GF-D8 (cell line): ENCODE results near the gene PIK3C2G.

Source experiments
- DNase-seq: peaks from one replicate; lab custom pipeline; 2025; lab: John Stamatoyannopoulos, UW

The PIK3C2G gene

DNA sequence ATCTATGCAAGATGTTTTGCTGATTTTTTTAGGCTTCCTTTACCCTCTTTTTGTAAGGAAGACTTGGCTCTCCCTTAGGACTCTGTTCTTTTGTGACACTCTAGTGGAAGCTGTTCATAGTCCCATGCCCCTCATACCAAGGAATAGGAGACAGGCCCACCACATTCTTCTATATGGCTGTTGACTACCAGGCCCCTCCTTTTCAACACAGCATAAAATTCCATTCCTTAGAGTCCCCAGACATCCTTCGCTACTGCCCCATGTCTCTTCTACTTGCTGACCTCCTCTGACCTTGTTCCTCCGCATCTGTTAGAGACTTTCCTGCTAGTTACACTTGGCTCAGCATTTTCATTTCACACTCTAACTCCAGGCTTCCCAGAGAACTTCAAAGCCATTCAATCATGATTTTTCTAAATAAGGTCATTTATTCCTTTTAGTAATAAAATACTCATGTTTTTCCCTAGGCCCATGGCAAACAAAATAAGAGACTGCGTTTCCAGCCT, 9.7 kb downstream of the PIK3C2G start:
- DNase-seq: no peak

DNA sequence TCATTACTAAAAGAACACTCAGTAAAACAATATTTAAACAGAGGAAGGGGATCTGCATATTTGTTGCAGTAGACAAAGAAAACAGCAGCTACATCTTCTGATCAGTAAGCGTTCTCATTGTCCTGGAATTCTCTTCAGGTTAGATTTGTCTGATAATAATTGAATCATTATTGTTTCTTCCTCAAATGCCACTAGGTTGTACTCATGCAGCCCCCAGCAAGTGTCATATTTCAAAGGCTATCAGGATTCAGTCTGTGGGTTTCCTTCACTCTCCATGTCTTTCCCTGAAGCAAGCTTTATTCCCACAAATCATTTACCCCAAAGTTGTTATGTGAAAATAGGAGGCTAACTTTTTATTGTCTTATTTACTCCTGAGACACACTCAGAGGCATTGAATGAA, 14.7 kb downstream of the PIK3C2G start:
- no peak for DNase-seq

DNA sequence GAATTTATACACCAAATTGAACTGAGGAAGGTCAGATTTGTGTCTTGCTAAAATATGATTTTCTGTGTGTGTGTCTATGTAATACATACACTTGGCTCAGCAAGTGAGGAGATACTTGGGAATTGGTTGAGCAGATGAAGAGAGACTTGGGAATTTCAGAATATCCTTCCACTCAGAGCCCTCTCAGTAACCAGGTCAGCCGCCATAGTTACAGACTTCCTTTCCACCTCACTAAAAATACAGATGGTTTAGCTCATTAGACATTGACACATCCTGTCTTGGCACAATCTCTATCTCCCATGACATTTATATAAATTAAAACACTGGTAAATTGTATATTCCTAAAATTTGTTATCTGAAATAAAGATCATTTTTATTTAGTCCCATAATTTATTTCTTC, 15.9 kb downstream of the PIK3C2G start:
- DNase-seq: no peak

DNA sequence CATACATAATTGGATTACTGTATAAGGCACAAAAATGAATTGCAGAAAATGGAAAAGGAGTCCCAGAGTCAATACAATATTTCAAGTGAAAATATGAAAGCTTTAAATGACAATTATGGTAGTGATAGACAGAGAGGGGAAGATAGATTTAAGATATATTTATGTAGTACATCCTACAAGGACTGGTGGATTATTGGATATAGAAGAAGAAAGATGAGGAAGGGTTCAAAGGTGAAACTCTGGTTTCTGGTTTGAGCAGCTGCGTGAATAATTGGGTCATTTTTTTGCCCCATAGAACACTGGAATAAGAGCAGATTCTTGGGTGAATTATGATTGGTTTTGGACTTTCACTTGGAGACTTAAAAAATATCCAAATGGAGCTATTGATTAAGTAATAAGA, 19.4 kb downstream of the PIK3C2G start:
- no peak for DNase-seq

DNA sequence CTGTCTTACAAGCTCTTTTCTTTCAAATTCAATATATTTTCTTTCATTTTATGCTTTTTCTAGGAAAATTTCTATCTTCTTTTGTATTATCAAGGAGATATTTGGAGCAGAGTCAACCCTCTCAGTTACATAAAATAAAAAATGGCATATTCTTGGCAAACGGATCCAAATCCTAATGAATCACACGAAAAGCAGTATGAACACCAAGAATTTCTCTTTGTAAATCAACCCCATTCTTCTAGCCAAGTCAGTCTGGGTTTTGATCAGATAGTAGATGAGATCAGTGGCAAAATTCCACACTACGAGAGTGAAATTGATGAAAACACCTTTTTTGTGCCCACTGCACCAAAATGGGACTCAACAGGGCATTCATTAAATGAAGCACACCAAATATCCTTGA, 20.6 kb downstream of the PIK3C2G start:
- no peak for DNase-seq

DNA sequence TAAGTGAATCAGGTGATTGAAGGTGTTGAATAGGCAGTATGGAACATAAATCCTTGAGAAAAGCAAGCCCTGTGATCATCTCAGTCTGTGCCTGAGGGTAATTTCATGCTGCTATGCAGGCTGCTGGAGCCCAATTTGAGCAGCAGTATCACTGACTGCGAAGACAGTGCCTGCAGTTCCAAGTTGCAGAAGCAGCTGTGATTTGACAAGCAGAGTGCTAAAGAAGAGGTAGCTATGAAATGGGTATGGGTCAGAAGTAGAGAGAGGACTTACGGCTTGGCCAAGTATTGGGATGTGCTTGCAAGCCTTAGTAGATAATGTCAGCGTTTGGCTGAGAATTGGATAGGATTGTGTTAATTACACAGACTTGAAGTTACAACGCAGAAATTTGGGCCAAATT, 22.5 kb downstream of the PIK3C2G start:
- DNase-seq: no peak

DNA sequence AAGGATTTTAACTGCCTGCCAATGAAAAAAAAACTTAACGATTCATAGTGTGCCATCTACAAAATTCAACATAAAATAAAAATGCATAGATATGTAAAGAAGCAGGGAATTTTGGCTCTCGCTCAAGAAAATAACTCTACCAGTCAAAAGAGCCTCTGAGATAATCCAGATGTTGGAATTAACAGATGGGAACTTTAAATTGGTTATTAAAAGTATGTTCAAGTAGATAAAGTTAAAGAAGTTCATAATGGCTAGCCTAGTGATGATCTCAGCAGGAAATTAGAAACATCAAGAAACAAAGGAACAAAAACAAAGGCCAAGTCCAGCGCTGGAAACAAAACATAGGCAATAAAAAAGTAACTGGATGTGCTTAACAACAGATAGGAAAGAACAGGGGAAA, 23.1 kb downstream of the PIK3C2G start:
- no peak for DNase-seq

DNA sequence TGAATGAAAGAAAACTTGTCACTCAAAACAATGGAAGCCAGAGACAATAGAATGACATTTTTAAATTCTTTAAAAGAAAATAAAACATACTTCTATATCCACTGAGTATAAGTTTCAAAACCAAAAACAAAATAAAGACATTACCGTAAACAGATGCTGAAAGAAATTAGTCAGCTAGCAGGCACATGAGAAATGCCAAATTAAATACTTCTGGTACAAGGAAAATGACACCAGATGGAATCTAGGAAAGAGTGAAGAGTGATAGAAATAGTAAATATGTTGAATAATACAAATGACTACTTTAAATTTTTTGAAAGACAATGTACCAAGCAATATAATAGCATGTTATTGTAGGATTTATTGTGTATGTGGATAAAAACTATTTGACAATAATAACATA, 23.8 kb downstream of the PIK3C2G start:
- DNase-seq: no peak

DNA sequence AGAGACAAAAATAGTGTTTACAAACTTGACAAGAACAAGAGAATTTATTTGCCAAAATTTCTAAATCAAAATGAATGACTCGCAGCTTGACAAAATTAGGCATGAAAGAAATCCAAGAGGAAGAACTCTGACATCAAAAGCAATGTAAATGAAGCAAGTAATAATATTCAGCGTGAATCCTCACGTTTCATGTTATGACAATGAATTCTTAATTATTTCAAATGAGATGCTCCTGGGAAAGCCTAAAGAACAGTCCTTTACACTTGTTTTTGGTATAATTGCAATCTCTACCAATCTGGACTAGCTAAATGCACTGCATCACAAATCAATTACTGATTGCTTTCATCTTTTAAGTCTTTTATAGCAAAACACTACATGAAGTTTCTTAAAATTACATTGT, 29.1 kb downstream of the PIK3C2G start:
- no peak for DNase-seq

DNA sequence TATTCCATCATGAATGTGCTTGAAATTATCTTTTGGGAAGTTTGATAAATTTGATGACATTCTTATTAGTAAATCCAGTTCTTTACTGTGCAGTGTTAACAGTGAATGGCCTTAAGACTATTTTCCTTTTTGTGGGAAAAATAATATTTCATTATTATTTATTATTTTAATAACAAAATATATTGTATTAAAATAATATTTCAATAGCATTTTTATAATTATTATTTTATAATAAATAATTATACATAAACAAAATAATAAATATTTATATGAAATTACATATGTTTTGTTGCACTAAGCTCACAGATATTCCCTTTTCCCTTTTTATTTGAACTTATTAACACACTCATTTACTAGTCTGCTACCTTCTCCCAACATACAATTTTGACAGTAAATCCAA, 33.6 kb downstream of the PIK3C2G start:
- DNase-seq: no peak

DNA sequence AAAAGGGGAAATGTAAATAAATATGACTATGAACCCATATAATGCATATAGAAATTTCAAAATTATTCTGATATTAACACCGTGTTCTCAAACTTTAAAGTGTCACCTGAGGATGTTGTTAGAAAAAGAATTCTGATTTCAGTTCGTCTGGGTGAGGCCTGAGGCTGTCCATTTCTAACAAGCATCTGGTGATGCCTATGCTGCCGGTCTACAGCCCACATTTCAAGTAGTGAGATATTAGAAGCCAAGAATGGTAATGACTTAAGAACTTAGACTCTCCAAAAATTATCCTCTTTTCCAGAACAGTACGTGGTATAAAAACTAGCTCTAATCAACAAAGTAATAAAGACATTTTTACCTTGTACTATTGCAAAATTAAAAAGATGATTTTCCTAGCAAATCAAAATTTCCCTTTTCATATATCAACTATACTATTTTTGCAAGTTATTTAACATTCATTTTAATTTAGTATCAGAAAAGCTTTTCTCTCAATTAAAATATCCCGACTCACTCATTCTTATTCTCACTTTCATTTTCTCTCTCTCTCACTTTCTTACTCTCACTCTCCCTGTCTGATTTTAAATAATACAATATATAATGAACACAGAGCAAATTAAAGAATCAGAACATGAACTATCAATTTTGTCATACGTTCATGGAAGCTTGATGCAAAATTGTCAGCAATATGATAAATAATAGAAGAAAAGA, 35.0 kb downstream of the PIK3C2G start:
- no peak for DNase-seq

DNA sequence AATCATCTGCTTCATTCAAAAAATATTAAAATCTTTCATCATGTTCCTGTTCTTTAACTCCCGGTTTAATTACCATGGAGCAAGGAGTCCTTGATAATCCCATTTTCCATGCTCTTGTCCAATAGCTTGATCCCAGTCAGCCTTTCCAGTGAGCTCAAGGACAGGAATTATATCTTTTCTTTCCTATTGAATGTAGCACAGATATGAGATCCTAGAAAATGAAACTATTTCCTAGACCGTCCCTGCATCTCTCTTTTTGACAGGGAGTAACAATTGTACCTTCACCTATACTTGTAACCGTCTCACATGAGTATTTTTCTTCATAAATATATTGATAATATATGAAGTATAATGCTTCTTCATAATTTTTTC, 35.6 kb downstream of the PIK3C2G start:
- no peak for DNase-seq

DNA sequence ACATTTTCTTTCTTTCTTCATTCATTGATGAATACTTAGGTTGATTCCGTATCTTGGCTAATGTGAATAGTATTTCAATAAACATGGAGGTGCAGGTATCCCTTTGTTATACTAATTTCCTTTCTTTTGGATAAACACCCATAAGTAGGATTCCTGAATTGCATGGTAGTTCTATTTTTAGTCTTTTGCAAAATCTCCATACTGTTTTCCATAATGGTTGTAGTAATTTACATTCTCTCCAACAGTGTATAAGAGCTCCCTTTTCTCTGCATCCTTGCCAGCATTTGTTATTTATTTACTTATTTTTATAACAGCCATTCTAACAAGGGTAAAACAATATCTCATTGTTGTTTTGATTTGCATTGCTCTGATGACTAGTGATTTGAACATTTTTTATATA, 36.6 kb downstream of the PIK3C2G start:
- DNase-seq: no peak

DNA sequence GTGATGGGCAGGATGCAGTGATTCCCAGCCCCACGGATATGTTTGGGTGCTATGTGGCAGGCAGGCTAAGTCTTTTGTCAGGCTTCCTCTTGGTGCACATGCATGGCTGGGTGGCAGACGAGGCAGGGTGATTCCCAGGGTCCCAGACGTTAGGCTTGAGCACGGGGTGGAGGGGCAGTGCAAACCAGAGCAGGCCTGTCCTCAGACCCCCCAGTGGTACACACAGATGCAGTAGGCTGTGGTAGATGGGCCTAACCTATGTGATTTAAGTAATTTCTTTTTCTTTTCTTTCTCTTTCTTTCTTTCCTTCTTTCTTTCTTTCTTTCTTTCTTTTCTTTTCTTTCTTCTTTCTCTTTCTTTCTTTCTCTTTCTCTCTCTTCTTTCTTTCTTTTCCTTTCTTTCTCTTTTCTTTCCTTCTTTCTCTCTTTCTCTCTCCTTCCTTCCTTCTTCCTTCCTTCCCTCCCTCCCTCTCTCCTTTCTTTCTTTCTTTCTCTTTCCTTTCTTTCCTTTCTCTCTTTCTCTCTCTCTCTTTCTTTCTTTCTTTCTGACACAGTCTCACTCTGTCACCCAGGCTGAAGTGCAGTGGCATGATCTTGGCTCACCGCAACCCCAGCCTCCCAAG, 41.6 kb downstream of the PIK3C2G start:
- DNase-seq: no peak

DNA sequence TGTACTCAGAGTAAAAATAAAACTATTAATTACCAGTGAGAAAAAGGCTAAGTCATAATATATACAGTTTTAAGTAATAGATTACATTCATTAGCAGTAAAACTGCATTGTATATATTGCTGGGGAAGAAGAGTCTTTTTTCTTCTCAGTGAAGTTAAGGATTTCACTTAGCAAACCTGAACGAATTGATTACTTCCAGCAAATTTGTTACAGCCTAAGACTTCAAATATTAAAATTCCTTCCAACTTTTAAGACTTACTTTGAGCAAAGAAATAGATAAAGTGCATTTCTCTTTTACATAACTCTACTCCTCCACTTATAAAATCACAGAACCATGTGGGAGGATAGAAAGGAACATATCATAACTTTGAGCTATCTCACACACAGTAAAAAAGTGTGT, 43.3 kb downstream of the PIK3C2G start:
- no peak for DNase-seq

DNA sequence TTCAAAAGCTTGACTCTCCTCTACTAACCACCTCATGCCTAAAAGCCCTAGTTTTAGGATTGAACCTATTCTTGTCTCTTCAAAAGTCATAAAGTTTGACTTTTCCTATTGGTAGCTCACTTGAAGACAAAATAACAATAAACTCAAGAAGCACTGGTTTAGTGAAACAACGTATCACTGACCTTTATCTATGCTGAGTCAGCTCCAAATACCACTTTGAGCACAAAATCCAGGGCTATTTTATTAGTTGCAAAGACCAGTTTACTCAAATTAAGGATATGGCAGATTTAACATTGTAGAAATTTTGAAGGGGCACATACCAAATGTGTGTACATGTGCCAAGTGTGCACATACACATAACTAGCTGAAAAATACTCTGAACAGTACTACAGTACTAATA, 45.0 kb downstream of the PIK3C2G start:
- DNase-seq: no peak

DNA sequence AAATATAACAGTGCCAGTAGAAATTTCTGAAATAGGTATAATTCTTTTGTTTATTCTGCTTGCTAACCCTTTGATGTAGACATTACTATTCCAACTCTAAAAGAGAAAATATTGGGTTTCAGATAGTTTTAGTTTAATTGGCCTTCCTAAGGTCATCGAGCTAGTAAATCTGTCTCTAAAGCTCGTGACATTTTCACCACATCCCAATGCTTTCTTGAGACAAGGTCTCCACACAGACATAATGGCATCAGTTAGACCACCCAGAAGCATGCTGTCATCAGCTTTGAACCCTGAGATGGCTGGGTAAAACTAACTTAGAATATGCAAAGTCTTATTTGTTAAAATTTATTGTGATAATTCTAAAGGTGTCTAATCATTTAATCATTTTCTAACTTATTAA, 52.0 kb downstream of the PIK3C2G start:
- no peak for DNase-seq

DNA sequence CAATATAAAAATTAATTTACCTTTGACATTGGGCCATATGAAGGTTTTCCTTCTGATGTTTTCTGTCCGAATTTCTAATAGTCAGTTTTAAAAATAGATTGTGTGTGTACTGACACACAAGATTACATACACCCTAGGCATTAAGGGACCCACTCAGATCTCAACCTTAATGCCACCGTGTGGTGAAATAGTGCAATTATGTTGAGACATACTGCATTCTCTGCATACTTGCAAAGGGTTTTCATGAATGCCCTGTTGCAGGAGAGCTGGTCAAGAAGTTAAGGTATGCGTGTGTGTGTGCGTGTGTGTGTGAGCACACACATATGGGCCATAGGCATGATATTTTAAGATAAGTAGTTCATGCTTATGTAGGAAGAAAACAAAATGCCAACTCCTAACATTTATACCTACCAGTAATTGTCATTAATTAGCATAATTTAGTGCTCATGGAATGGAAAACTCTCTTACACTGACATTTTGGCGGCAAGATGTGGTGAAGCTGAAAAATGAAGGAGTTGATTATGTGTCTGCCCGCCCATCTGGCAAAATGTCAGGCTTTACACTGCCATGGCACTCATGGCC, 58.8 kb downstream of the PIK3C2G start:
- DNase-seq: no peak

DNA sequence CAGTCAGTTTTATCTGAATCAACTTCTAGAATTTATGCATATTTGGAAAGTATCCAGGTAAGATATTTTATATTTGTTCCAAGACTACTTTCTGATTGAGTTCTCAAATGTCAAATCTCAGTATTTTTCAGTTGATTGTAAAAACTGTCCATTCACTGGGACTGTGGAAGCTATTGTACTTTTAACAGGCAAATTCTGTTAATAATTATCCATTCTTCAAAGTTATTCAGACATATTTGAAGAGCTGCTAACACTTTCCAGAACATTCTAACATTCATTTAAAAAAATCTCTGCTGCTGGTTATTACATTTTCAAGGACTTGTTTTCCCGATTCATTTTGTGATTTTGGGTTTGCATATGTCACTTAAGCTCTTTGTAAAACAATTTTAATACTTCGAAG, 59.7 kb downstream of the PIK3C2G start:
- no peak for DNase-seq

DNA sequence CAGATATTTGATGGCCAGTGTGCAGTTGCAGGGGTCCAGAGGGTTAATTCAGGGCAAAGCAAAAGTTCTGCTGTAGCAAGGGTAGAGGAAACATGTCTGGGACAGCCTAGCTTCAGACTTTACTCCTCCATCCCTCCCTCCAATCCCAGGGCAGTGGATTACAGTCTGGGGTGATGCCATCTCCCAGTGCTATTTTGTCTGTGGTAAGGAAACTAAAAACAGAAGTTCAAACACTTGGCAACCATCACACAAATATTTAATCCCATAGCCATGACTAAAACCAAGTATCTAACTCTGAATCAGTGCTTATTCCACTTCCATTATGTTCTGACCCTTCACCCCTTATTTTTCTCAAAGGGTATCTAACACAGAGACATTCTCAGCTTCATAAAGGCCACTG, 61.8 kb downstream of the PIK3C2G start:
- DNase-seq: no peak

DNA sequence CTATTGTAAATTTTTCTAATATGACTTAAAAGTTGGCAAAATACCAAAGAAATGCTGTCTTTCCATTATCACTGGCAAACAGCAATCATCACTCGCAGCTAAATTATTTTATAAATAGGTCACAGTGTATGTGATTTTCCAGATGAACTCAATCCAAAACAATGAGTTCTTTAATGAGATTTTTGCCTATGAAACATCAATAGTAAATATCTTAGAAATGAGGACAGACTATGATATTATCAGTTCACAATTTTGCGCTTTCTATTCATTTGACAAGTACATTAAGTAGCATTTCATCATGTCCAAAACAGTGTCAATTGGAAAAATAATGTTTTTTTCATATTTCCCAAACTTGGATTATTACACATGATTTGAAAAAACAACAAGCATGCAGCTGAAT, 65.7 kb downstream of the PIK3C2G start:
- no peak for DNase-seq

DNA sequence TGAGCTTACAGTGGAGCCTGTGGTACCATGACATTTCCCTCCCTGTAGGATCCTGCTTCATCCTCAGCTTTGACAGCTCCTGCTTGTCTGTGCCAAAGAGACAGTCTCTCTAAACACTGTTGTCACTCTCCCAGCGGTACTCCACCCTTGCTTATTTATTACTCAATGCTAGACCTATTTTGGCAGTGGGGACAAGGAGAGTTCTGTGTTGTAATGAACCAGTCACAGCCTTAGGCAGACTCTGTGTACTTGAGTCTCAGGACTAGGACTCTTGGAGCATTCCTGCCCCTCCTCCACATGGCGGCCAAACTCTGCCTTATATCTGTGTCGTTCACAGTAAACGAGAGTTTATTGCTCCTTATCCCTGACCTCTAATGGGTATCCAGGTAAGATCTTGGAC, 70.9 kb downstream of the PIK3C2G start:
- no peak for DNase-seq

DNA sequence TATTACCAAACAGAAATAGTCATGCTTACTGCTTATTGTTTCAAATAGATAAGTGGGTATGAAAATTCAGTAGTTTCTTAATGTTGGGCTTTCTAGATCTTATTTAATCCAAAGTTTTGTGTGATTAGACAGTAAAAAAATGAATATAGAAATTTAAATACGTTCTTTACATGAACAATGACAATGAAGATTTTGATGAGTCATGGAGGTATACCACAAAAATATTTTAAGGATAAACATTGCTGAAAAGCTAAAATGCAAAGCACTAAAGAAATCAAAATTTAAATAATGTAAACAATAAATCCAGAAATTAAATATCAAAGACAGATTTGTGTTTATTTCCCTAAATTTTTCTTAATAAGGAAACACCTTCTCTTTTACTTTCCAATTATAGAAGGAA, 78.3 kb downstream of the PIK3C2G start:
- no peak for DNase-seq

DNA sequence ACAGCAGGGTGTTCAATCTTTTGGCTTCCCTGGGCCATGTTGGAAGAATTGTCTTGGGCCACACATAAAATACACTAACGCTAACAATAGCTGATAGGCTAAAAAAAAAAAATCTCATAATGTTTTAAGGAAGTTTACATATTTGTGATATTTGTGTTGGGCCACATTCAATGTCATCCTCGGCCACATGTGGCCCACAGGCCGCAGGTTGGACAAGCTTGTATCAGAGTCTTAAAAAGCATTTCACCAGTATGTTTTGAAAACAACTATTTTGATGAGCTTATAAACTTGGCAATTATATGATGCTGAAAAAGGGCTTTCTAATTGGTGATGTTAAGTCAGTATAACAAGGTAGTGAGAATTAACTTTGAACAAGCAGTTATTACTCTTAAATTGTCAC, 78.9 kb downstream of the PIK3C2G start:
- no peak for DNase-seq
